ENCODE data around the gene IL1A. TPM values are rescaled to one million over a fixed set of nuclear protein-coding genes. Genes with fewer than 3 reads are reported as not detected.

Gene IL1A
- total RNA-seq, 2 experiments from 2014 or later = not detected

DNA sequence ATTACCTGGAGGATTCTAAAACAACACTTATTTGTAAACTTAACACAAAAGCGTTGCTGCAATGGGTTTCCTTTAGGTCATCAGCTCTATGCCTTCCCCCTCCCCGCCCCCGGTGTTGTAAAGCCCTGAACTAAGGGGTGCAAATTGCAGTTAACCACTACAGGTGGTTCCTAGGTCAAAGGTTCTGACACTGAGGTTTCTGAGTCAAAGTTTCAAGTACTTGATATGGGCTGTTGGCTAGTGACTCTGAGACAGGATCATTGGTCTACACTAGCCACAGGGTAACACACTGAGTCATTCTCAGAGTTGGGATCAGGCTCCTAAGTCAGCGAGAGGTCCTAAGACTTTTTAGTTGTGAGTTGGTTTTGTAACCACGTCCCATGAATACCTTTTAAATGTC is 36.8 kb upstream of the IL1A start:
- no peak for ATAC-seq (ENCODE audit: poor library complexity)
- DNase-seq = peak in 1 of 14 experiments; percentile 14
- no peaks in the 10 kb centered on the region for H3K9me3 ChIP-seq (ENCODE audit: control insufficient read depth in 1 of 2, insufficient read depth in 1 of 2, low read length in 2 of 2)
- H3K4me3 Mint-ChIP-seq = no peak overlapping the region
- ChIA-PET POLR2A (no interaction called here), CTCF (no interaction called here)
- intact Hi-C loops (cut with DNase I, micrococcal nuclease) = no loop called here
- no peak overlapping the region for H3K4me3 ChIP-seq (ENCODE audit: low read length)
- no peaks in the 10 kb centered on the region for H3K9me3 Mint-ChIP-seq
- peaks cover 15% of the 10 kb centered on the region for H3K4me1 Mint-ChIP-seq (ENCODE audit: low read depth)
- peaks cover 5% of the 10 kb centered on the region for H3K4me1 ChIP-seq (ENCODE audit: insufficient read depth, low read length)
- H3K27me3 Mint-ChIP-seq = no peaks in the 10 kb centered on the region
- H3K27ac ChIP-seq (ENCODE audit: low read depth in 1 of 2, low read length in 2 of 2) = no peak overlapping the region
- H3K36me3 Mint-ChIP-seq (ENCODE audit: low read depth) = no peaks in the 10 kb centered on the region
- H3K27ac Mint-ChIP-seq = no peak overlapping the region
- no peaks in the 10 kb centered on the region for H3K27me3 ChIP-seq (ENCODE audit: control insufficient read depth in 1 of 2, insufficient read depth in 2 of 2, low read length in 2 of 2)
- H3K36me3 ChIP-seq (ENCODE audit: insufficient read depth, low read length) = no peaks in the 10 kb centered on the region
- TF ChIP-seq, protein P1, sequence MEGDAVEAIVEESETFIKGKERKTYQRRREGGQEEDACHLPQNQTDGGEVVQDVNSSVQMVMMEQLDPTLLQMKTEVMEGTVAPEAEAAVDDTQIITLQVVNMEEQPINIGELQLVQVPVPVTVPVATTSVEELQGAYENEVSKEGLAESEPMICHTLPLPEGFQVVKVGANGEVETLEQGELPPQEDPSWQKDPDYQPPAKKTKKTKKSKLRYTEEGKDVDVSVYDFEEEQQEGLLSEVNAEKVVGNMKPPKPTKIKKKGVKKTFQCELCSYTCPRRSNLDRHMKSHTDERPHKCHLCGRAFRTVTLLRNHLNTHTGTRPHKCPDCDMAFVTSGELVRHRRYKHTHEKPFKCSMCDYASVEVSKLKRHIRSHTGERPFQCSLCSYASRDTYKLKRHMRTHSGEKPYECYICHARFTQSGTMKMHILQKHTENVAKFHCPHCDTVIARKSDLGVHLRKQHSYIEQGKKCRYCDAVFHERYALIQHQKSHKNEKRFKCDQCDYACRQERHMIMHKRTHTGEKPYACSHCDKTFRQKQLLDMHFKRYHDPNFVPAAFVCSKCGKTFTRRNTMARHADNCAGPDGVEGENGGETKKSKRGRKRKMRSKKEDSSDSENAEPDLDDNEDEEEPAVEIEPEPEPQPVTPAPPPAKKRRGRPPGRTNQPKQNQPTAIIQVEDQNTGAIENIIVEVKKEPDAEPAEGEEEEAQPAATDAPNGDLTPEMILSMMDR (IDR thresholded peaks at IDR 0.05) = no peak

DNA sequence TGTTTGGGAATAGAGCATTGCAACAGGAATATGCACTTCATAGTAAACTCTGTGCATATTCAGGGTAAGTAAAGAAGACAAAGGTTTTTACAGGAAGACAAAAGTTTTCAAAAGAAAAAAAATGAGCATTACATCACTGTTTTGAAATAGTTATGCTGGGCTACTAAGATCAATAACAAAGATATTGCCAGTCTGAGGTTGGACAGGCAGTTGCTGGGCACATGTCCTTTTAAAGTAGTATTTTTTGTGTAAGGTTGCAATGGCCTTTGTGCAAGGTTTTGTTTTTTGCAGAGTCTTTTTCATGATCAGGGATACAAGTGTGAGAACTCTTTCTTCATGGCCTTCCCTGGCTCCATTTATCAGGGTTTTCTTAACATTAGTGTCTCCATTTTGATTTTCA is 36.0 kb upstream of the IL1A start:
- CTCF ChIA-PET = no interaction called here
- TF ChIP-seq, protein P1 (IDR thresholded peaks at IDR 0.05) = no peak
- Histone ChIP-seq H3K4me1 (ENCODE audit: insufficient read depth, low read length) (peaks cover 5% of the 10 kb centered on the region), H3K9me3 (ENCODE audit: control insufficient read depth in 1 of 2, insufficient read depth in 1 of 2, low read length in 2 of 2) (no peaks in the 10 kb centered on the region), H3K27ac (ENCODE audit: low read depth in 1 of 2, low read length in 2 of 2) (no peak overlapping the region), H3K27me3 (ENCODE audit: control insufficient read depth in 1 of 2, insufficient read depth in 2 of 2, low read length in 2 of 2) (no peaks in the 10 kb centered on the region), H3K4me3 (ENCODE audit: low read length) (no peak overlapping the region), H3K36me3 (ENCODE audit: insufficient read depth, low read length) (no peaks in the 10 kb centered on the region)
- POLR2A ChIA-PET = no interaction called here
- ATAC-seq (ENCODE audit: poor library complexity) (no peak), DNase-seq (no peak)
- Mint-ChIP-seq H3K4me3 (no peak overlapping the region), H3K9me3 (no peaks in the 10 kb centered on the region), H3K27ac (no peak overlapping the region), H3K27me3 (no peaks in the 10 kb centered on the region), H3K4me1 (ENCODE audit: low read depth) (peaks cover 15% of the 10 kb centered on the region), H3K36me3 (ENCODE audit: low read depth) (no peaks in the 10 kb centered on the region)
- intact Hi-C loops (cut with DNase I, micrococcal nuclease) = no loop called here

GRCh38 chr2:112819081-112819480 is 34.8 kb upstream of the IL1A start:
- Histone ChIP-seq H3K27ac (ENCODE audit: low read depth in 1 of 2, low read length in 2 of 2) (no peak overlapping the region), H3K9me3 (ENCODE audit: control insufficient read depth in 1 of 2, insufficient read depth in 1 of 2, low read length in 2 of 2) (no peaks in the 10 kb centered on the region), H3K4me1 (ENCODE audit: insufficient read depth, low read length) (peaks cover 5% of the 10 kb centered on the region), H3K4me3 (ENCODE audit: low read length) (no peak overlapping the region), H3K27me3 (ENCODE audit: control insufficient read depth in 1 of 2, insufficient read depth in 2 of 2, low read length in 2 of 2) (no peaks in the 10 kb centered on the region), H3K36me3 (ENCODE audit: insufficient read depth, low read length) (no peaks in the 10 kb centered on the region)
- DNase-seq (no peak), ATAC-seq (ENCODE audit: poor library complexity) (no peak)
- TF ChIP-seq, protein P1 (IDR thresholded peaks at IDR 0.05) = no peak
- no peaks in the 10 kb centered on the region for H3K9me3 Mint-ChIP-seq
- peaks cover 15% of the 10 kb centered on the region for H3K4me1 Mint-ChIP-seq (ENCODE audit: low read depth)
- H3K36me3 Mint-ChIP-seq (ENCODE audit: low read depth) = no peaks in the 10 kb centered on the region
- no peak overlapping the region for H3K4me3 Mint-ChIP-seq
- ChIA-PET POLR2A (no interaction called here), CTCF (no interaction called here)
- H3K27ac Mint-ChIP-seq = no peak overlapping the region
- no peaks in the 10 kb centered on the region for H3K27me3 Mint-ChIP-seq
- intact Hi-C loops (cut with DNase I, micrococcal nuclease) = no loop called here
